ENCODE measurements around the gene MAN1B1.

MAN1B1 gene

GRCh38 chr9:137141050-137141810, 54.4 kb downstream of the MAN1B1 start:
- TF ChIP-seq CTCF (IDR thresholded peaks at IDR 0.05), result no peak

- TF ChIP-seq CTCF (IDR thresholded peaks at IDR 0.05), result no peak
Observed at GRCh38 chr9:137141976-137142936, 55.5 kb downstream of the MAN1B1 start.

GRCh38 chr9:137143459-137143858, 56.7 kb downstream of the MAN1B1 start:
- TF ChIP-seq CTCF (IDR thresholded peaks at IDR 0.05), result no peak

DNA sequence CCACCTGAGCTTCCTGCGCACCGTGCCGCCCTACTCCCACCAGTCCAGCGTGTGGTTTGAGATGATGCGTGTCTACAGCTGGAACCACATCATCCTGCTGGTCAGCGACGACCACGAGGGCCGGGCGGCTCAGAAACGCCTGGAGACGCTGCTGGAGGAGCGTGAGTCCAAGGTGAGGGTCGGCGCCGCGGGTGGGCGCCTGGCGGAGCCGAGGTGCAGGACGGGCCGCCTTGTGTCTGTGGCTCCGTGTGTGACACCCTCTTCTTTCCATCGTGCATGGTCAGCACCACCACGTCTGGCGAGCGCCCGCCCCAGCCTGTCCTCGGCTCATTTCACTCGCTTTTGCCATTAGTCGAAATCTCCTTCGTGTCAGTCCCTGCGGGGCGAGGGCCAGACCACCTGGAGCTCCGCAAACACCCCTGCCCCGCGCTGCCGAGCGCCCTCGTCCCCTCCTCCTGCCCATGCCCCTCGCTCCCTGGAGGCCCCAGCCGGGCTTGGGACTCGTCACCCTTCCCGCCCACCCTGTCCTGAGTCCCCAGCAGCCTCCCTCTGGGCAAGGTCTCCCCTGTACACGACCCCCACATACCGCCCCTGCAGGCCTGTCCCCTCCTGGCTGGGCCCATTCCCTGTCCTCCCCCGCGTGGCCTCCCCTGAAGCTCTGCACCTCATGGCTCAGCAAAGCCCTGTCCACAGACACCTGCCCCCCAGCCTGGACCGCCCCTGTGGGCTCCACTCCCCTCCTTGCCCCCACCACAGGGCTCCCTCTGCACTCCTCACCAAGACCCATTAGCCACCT, 59.1 kb downstream of the MAN1B1 start:
- TF ChIP-seq CTCF (IDR thresholded peaks at IDR 0.05), result no peak

- TF ChIP-seq CTCF (IDR thresholded peaks at IDR 0.05), result no peak
Observed at GRCh38 chr9:137146527-137146918, 59.7 kb downstream of the MAN1B1 start.

GRCh38 chr9:137147091-137147792, 60.5 kb downstream of the MAN1B1 start:
- TF ChIP-seq CTCF (IDR thresholded peaks at IDR 0.05), result no peak

GRCh38 chr9:137147793-137148160, 61.0 kb downstream of the MAN1B1 start:
- TF ChIP-seq CTCF (IDR thresholded peaks at IDR 0.05), result no peak

Measured in LNCAP (cell line).